D721Med (cell line): ENCODE data around the gene TRIM21.
"Not testable (repeated sequence)": the region's sequence is repeated elsewhere in the genome, so short reads cannot be mapped to it uniquely, and the experiment has no call there.

Source experiments
- DNase-seq: peaks from one replicate; pipeline ENCODE4 v3.0.0; 2011; ENCODE audit warnings: low spot score; ENCODE audit not compliant: insufficient read length
- FAIRE-seq: peaks from 2 replicates; lab custom pipeline; 2011; peaks lifted over from hg19 to GRCh38; lab: Jason Lieb, UNC
- CTCF ChIP-seq: IDR thresholded peaks from 2 replicates; pipeline ENCODE4 v1.5.1; 2012; ENCODE audit warnings: mild to moderate bottlenecking, control low read depth; ENCODE audit not compliant: insufficient read depth; ENCODE audit errors: missing control alignments

Gene TRIM21

GRCh38 chr11:4416306-4416705, 22.8 kb upstream of the TRIM21 start:
- DNase-seq (no peak), FAIRE-seq (no peak)
- TF ChIP-seq CTCF: no peak

- not testable (repeated sequence) for DNase-seq, FAIRE-seq
These were observed 12.7 kb upstream of the TRIM21 start for GRCh38 chr11:4406206-4406605.

GRCh38 chr11:4393858-4394223, 339 bp upstream of the TRIM21 start:
- no peak for FAIRE-seq
- DNase-seq: no peak
- TF ChIP-seq CTCF: no peak

- TF ChIP-seq CTCF: no peak
- FAIRE-seq: no peak
- no peak for DNase-seq
These were observed 5.3 kb downstream of the TRIM21 start for GRCh38 chr11:4388221-4388620.

GRCh38 chr11:4385978-4386740, 7.3 kb downstream of the TRIM21 start:
- no peak for DNase-seq
- no peak for TF ChIP-seq CTCF
- FAIRE-seq: no peak

- FAIRE-seq (no peak), DNase-seq (no peak)
- no peak for TF ChIP-seq CTCF
These were observed 11.6 kb downstream of the TRIM21 start for GRCh38 chr11:4381901-4382300.

- no peak for TF ChIP-seq CTCF
- FAIRE-seq (no peak), DNase-seq (no peak)
These were observed 17.9 kb downstream of the TRIM21 start for GRCh38 chr11:4375431-4376140.
